OCI-LY7 (cell line): ENCODE data around the gene DNAH6. TPM values are rescaled to one million over a fixed set of nuclear protein-coding genes. Genes with fewer than 3 reads are reported as not detected.

Experiments used
- BruUV-seq: library from RNA; stranded (reverse); fragments of 400-500 nt; replicated peaks from 2 replicates; lab custom pipeline; 2021; lab: Mats Ljungman, UMichigan
- CTCF ChIA-PET: fragments of 300-600 bp; sonication (Branson Sonifier 250); formaldehyde crosslinking; loops from one replicate; lab custom pipeline; 2022; ENCODE audit warnings: antibody characterized with exemption; ENCODE audit not compliant: unreplicated experiment; lab: Charles Lee
- POLR2A ChIA-PET: fragments of 300-600 bp; sonication (Branson Sonifier 250); formaldehyde crosslinking; loops from one replicate; lab custom pipeline; 2022; ENCODE audit warnings: antibody characterized with exemption; lab: Charles Lee
- DNase-seq: peaks from one replicate; pipeline ENCODE4 v3.0.0-alpha.2; 2015; ENCODE audit warnings: low spot score
- H2AFZ ChIP-seq: fragments of 200-600 bp; sonication (generic), shearing (Covaris generic); 2 replicates; pipeline ENCODE4 v1.6.1; 2014; ENCODE audit warnings: mild to moderate bottlenecking, antibody characterized with exemption, low read length, moderate library complexity
- H3K27ac ChIP-seq: fragments of 200-600 bp; sonication (generic); 2 replicates; pipeline ENCODE4 v1.5.1; 2014; ENCODE audit warnings: mixed run types, low read depth, mild to moderate bottlenecking, moderate library complexity, low read length, inconsistent platforms; ENCODE audit not compliant: poor library complexity, severe bottlenecking
- H3K36me3 ChIP-seq: fragments of 200-600 bp; sonication (generic); 2 replicates; pipeline ENCODE4 v1.6.1; 2014; ENCODE audit warnings: mild to moderate bottlenecking, antibody characterized with exemption, low read length, moderate library complexity, mixed read lengths; ENCODE audit not compliant: insufficient read depth
- H3K4me1 ChIP-seq: fragments of 200-600 bp; sonication (generic); 2 replicates; pipeline ENCODE4 v1.5.1; 2014; ENCODE audit warnings: mild to moderate bottlenecking, low read length; ENCODE audit not compliant: insufficient read depth, poor library complexity, severe bottlenecking
- H3K4me2 ChIP-seq: fragments of 200-600 bp; sonication (generic); 2 replicates; pipeline ENCODE4 v1.6.1; 2014; ENCODE audit warnings: mild to moderate bottlenecking, low read length
- H3K4me3 ChIP-seq: fragments of 200-600 bp; sonication (generic); 2 replicates; pipeline ENCODE4 v1.5.1; 2014; ENCODE audit warnings: mild to moderate bottlenecking, low read depth, low read length; ENCODE audit not compliant: poor library complexity, severe bottlenecking
- H3K79me2 ChIP-seq: fragments of 200-600 bp; sonication (generic); 2 replicates; pipeline ENCODE4 v1.6.1; 2016; ENCODE audit warnings: low read depth, mild to moderate bottlenecking, low read length, moderate library complexity, mixed read lengths; ENCODE audit not compliant: insufficient read depth
- H3K9me2 ChIP-seq: fragments of 200-600 bp; sonication (generic); 2 replicates; pipeline ENCODE4 v1.6.1; 2016; ENCODE audit warnings: mild to moderate bottlenecking, low read length, mixed read lengths; ENCODE audit not compliant: insufficient read depth
- H3K9me3 ChIP-seq: fragments of 200-600 bp; sonication (generic); 2 replicates; pipeline ENCODE4 v1.6.1; 2014; ENCODE audit warnings: mild to moderate bottlenecking, mixed run types, low read length, mixed read lengths
- H4K20me1 ChIP-seq: fragments of 200-600 bp; sonication (generic); 2 replicates; pipeline ENCODE4 v1.6.1; 2014; ENCODE audit warnings: mild to moderate bottlenecking, antibody characterized with exemption, low read length, moderate library complexity, mixed read lengths; ENCODE audit not compliant: insufficient read depth
- CTCF ChIP-seq: fragments of 200-600 bp; sonication (generic); conservative IDR thresholded peaks from 2 replicates; pipeline ENCODE4 v1.5.1; 2014; ENCODE audit warnings: mild to moderate bottlenecking, antibody characterized with exemption, low read length, moderate library complexity, mixed read lengths
- EZH2phosphoT487 ChIP-seq: fragments of 200-600 bp; sonication (generic); IDR thresholded peaks from 2 replicates; pipeline ENCODE4 v1.6.1; 2018; ENCODE audit warnings: low read depth, borderline replicate concordance, mild to moderate bottlenecking, mixed run types, antibody characterized with exemption, low read length, moderate library complexity, mixed read lengths
- intact Hi-C: fragments of 100-400 bp; cut with micrococcal nuclease; formaldehyde crosslinking; loops from one replicate; pipeline ENCODE4 v1.10.0; 2022; ENCODE audit not compliant: unreplicated experiment
- total RNA-seq, 2 experiments: library from RNA; depleted of rRNA in 1 of 2; stranded (reverse); fragments of >200 nt in 1 of 2; shearing (Covaris generic) in 1 of 2; gene quantifications; 2 replicates each; pipeline ENCODE4 v1.2.3, GENCODE V29; 2014 to 2022

Gene DNAH6
- total RNA-seq, 2 experiments from 2014 or later: 0.63 to 1.6 TPM

GRCh38 chr2:84640411-84640810 lies 124.1 kb downstream of the DNAH6 start:
- no peak overlapping the region for H3K27ac ChIP-seq
- DNase-seq: no peak
- intact Hi-C loops: no loop called here
- no peaks in the 10 kb centered on the region for H3K4me1 ChIP-seq
- H3K9me2 ChIP-seq: no peaks in the 10 kb centered on the region
- no peaks in the 10 kb centered on the region for H4K20me1 ChIP-seq
- H3K79me2 ChIP-seq: no peaks in the 10 kb centered on the region
- H2AFZ ChIP-seq: no peak overlapping the region
- no peaks in the 10 kb centered on the region for H3K9me3 ChIP-seq
- TF ChIP-seq EZH2phosphoT487 (no peak), CTCF (no peak)
- POLR2A ChIA-PET: no interaction called here
- CTCF ChIA-PET: no interaction called here
- no TSS peak for BruUV-seq
- H3K4me3 ChIP-seq: no peak overlapping the region
- H3K4me2 ChIP-seq: no peak overlapping the region
- H3K36me3 ChIP-seq: no peaks in the 10 kb centered on the region

- H3K4me1 ChIP-seq: no peaks in the 10 kb centered on the region
- no peak overlapping the region for H3K27ac ChIP-seq
- no peaks in the 10 kb centered on the region for H3K9me3 ChIP-seq
- H3K79me2 ChIP-seq: no peaks in the 10 kb centered on the region
- POLR2A ChIA-PET: no interaction called here
- H4K20me1 ChIP-seq: no peaks in the 10 kb centered on the region
- H3K4me3 ChIP-seq: no peak overlapping the region
- no peak overlapping the region for H3K4me2 ChIP-seq
- CTCF ChIA-PET: no interaction called here
- no peaks in the 10 kb centered on the region for H3K36me3 ChIP-seq
- H2AFZ ChIP-seq: no peak overlapping the region
- DNase-seq: no peak
- intact Hi-C loops: no loop called here
- TF ChIP-seq EZH2phosphoT487: no peak
- TF ChIP-seq CTCF: no peak
- no TSS peak for BruUV-seq
- H3K9me2 ChIP-seq: no peaks in the 10 kb centered on the region
Observed at GRCh38 chr2:84641021-84641420, 124.7 kb downstream of the DNAH6 start.

- H3K9me3 ChIP-seq: no peaks in the 10 kb centered on the region
- H3K36me3 ChIP-seq: no peaks in the 10 kb centered on the region
- no peak for TF ChIP-seq CTCF
- TF ChIP-seq EZH2phosphoT487: no peak
- no peak overlapping the region for H3K27ac ChIP-seq
- H3K4me3 ChIP-seq: no peak overlapping the region
- no peak overlapping the region for H3K4me2 ChIP-seq
- no peaks in the 10 kb centered on the region for H3K4me1 ChIP-seq
- no TSS peak for BruUV-seq
- DNase-seq: no peak
- H3K9me2 ChIP-seq: no peaks in the 10 kb centered on the region
- intact Hi-C loops: no loop called here
- ChIA-PET CTCF (no interaction called here), POLR2A (interaction anchor here (0.6 to 1.1 kb wide), 2 partner anchors 121 to 153 kb away, joined by 3 to 4 read pairs; no protein-coding TSS in a partner anchor)
- H2AFZ ChIP-seq: no peak overlapping the region
- no peaks in the 10 kb centered on the region; the same call in 1 of the 2 replicates for H4K20me1 ChIP-seq
- H3K79me2 ChIP-seq: no peaks in the 10 kb centered on the region
Observed at GRCh38 chr2:84643991-84644390, 127.7 kb downstream of the DNAH6 start.
